SJSA1 (cell line): ENCODE data around the gene OSCP1. TPM values are rescaled to one million over a fixed set of nuclear protein-coding genes. Genes with fewer than 3 reads are reported as not detected.
A peak's percentile ranks its signal among the peaks of the same experiment; 100 is the strongest.

Experiments
- DNase-seq, 2 experiments: peaks; one replicate each; pipeline ENCODE4 v3.0.0-alpha.2; 2015 to 2020; ENCODE audit warnings: low spot score in 2 of 2, low read depth in 1 of 2
- H3K27ac ChIP-seq: fragments of 250-450 bp; sonication (Bioruptor Pico); 2 replicates; pipeline ENCODE4 v1.5.1; 2020; ENCODE audit warnings: mild to moderate bottlenecking, moderate library complexity
- H3K27me3 ChIP-seq: fragments of 250-450 bp; sonication (Bioruptor Pico); replicated peaks from 2 replicates; pipeline ENCODE4 v1.5.1; 2020; ENCODE audit warnings: mild to moderate bottlenecking, moderate library complexity
- H3K36me3 ChIP-seq: fragments of 250-450 bp; sonication (Bioruptor Pico); 2 replicates; pipeline ENCODE4 v1.5.1; 2020; ENCODE audit warnings: mild to moderate bottlenecking
- H3K4me1 ChIP-seq: fragments of 250-450 bp; sonication (Bioruptor Pico); replicated peaks from 2 replicates; pipeline ENCODE4 v1.6.1; 2021; ENCODE audit warnings: mild to moderate bottlenecking
- H3K4me3 ChIP-seq: fragments of 250-450 bp; sonication (Bioruptor Pico); 2 replicates; pipeline ENCODE4 v1.5.1; 2020; ENCODE audit warnings: mild to moderate bottlenecking
- H3K9me3 ChIP-seq: fragments of 250-450 bp; sonication (Bioruptor Pico); replicated peaks from 2 replicates; pipeline ENCODE4 v1.5.1; 2020; ENCODE audit warnings: mild to moderate bottlenecking
- total RNA-seq: library from RNA; depleted of rRNA; stranded (reverse); fragments of >200 nt; shearing (Covaris generic); gene quantifications from 2 replicates; pipeline ENCODE4 v1.2.3, GENCODE V29; 2014

OSCP1 gene
- total RNA-seq, 1 experiment from 2014 or later = 1.5 TPM

DNA sequence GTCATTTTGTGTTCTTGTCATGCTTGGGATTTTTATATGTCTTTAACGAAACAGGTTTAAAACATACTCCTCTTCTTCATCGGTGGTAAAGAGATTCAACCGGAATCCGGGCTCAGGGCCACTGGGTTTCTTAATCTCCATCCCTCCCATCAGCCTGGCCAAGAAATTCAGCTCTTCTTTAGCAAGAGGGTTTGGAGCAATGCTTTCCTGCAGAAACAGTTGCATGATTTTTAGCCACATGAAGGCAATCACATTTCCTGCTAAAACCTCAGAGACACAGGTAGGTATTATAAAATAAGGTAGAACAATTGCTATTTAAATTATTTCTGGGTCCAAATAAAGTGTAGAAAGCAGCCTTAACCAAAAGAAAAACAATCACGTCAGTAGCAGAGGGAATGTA, 29.8 kb downstream of the OSCP1 start:
- Histone ChIP-seq H3K4me1 (peaks cover 6% of the 10 kb centered on the region; the same call in 1 of the 2 replicates), H3K27me3 (no peaks in the 10 kb centered on the region), H3K36me3 (peaks cover 27% of the 10 kb centered on the region), H3K27ac (no peak overlapping the region), H3K9me3 (no peaks in the 10 kb centered on the region; the same call in 1 of the 2 replicates), H3K4me3 (no peak overlapping the region)
- no peak for DNase-seq

- no peak for DNase-seq
- no peak overlapping the region for H3K4me3 ChIP-seq
Measured at GRCh38 chr1:36419569-36419968, 30.7 kb downstream of the OSCP1 start.

DNA sequence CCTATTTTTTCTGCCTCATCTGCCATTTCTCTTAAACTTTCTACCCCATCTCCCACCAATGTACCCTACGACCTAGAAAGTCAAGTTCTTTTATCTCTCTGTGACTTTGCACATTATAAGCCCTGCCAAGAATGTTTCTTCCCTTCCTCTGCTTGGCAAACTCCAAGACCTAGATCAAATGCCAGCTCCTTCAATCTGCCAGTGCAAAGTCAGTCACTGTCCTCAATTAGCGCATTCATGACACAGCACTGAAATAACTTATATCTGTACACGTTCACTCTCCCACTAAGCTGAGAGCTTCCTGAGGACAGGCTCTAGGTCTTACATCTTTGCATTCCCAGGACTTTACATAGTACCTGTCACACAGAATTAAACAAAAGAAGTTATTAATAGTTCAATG, 31.1 kb downstream of the OSCP1 start:
- DNase-seq = no peak
- Histone ChIP-seq H3K27me3 (no peaks in the 10 kb centered on the region), H3K4me3 (no peak overlapping the region), H3K27ac (no peak overlapping the region), H3K4me1 (peaks cover 6% of the 10 kb centered on the region; the same call in 1 of the 2 replicates), H3K9me3 (no peaks in the 10 kb centered on the region; the same call in 1 of the 2 replicates), H3K36me3 (peaks cover 27% of the 10 kb centered on the region)

More at GRCh38 chr1:36419569-36419968, 30.7 kb downstream of the OSCP1 start:
- H3K27ac ChIP-seq = no peak overlapping the region
- no peaks in the 10 kb centered on the region for H3K27me3 ChIP-seq
- H3K36me3 ChIP-seq = peaks cover 27% of the 10 kb centered on the region
- H3K4me1 ChIP-seq = peaks cover 6% of the 10 kb centered on the region; the same call in 1 of the 2 replicates
- H3K9me3 ChIP-seq = no peaks in the 10 kb centered on the region; the same call in 1 of the 2 replicates

DNA sequence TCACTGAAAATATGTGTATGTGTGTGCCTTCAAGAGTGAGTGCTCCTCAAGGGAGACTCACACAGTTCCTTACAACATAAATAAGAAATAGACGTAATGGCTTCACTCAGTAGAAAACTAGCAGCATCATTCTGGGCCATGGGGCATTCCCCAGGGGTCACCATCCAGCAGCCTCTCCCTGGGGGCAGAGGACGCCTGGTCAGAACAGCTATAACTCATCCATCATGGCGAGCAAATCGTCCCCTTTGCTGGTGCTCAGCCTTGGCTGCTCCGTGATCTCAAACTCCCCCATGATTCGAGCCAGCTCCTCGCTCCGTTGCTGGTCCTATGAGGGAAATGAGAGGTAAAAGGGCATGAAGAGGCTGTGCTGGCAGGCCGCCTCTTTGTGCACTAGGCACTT, 32.3 kb downstream of the OSCP1 start:
- Histone ChIP-seq H3K4me1 (peaks cover 6% of the 10 kb centered on the region; the same call in 1 of the 2 replicates), H3K9me3 (no peaks in the 10 kb centered on the region; the same call in 1 of the 2 replicates), H3K27me3 (no peaks in the 10 kb centered on the region), H3K27ac (no peak overlapping the region), H3K4me3 (no peak overlapping the region), H3K36me3 (peaks cover 30% of the 10 kb centered on the region)
- DNase-seq = no peak

- Histone ChIP-seq H3K4me1 (peaks cover 3% of the 10 kb centered on the region; the same call in 1 of the 2 replicates), H3K27me3 (no peaks in the 10 kb centered on the region), H3K9me3 (no peaks in the 10 kb centered on the region), H3K36me3 (peaks cover 18% of the 10 kb centered on the region), H3K4me3 (no peak overlapping the region), H3K27ac (no peak overlapping the region)
- DNase-seq = no peak
Measured at GRCh38 chr1:36415661-36416326, 34.5 kb downstream of the OSCP1 start.

DNA sequence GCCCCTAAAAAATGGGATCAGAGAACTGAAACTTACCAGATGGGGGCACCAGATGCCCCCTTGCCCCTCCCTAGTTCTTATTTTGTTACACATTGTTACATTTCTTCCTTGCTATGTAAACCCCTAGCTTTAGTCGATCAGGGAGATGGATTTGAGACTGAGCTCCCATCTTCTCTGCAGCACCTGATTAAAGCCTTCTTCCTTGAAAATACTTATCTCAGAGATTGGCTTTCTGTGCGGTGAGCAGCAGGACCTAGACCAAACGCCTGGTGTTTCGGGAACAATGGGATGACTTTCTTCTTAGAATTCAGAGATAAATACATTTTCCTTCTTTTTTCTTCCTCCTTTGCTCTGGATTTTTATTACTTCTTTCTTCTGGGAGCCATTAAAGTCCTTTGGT, 35.9 kb downstream of the OSCP1 start:
- H3K4me3 ChIP-seq = no peak overlapping the region
- H3K4me1 ChIP-seq = no peaks in the 10 kb centered on the region
- H3K9me3 ChIP-seq = no peaks in the 10 kb centered on the region
- DNase-seq = no peak
- peaks cover 26% of the 10 kb centered on the region for H3K36me3 ChIP-seq
- no peak overlapping the region for H3K27ac ChIP-seq
- no peaks in the 10 kb centered on the region for H3K27me3 ChIP-seq

- H3K9me3 ChIP-seq = no peaks in the 10 kb centered on the region
- no peaks in the 10 kb centered on the region for H3K27me3 ChIP-seq
- H3K4me1 ChIP-seq = no peaks in the 10 kb centered on the region
- H3K4me3 ChIP-seq = no peak overlapping the region
- DNase-seq = no peak
- no peak overlapping the region for H3K27ac ChIP-seq
- H3K36me3 ChIP-seq = peaks cover 31% of the 10 kb centered on the region
Measured at GRCh38 chr1:36411674-36412648, 38.3 kb downstream of the OSCP1 start.

DNA sequence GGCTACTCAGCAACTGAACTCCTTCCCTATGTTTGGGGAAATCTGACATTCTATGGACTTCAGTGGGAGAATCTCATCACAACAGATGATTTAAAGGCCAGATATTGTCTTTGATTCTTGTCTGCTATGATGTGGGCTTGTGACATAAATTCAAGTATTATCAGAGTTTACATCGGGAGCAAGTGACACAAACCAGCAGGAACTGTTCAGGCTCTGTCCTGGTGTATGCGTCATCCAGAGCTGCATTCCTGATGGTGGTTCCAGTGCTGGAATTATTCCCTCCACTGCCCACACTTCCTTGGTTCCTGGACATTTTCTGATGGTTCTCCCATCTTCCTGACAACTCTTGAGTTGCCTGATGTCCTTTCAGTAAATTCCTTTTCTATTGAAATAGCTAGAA, 41.8 kb downstream of the OSCP1 start:
- DNase-seq = no peak
- Histone ChIP-seq H3K36me3 (peaks cover 26% of the 10 kb centered on the region), H3K27me3 (no peaks in the 10 kb centered on the region), H3K27ac (no peak overlapping the region), H3K4me3 (no peak overlapping the region), H3K9me3 (no peaks in the 10 kb centered on the region), H3K4me1 (no peaks in the 10 kb centered on the region)

GRCh38 chr1:36406440-36406839, 43.8 kb downstream of the OSCP1 start:
- Histone ChIP-seq H3K27ac (no peak overlapping the region), H3K4me1 (peaks cover 11% of the 10 kb centered on the region), H3K36me3 (peaks cover 20% of the 10 kb centered on the region), H3K4me3 (no peak overlapping the region), H3K9me3 (no peaks in the 10 kb centered on the region), H3K27me3 (no peaks in the 10 kb centered on the region)
- no peak for DNase-seq

- DNase-seq = no peak
- H3K4me3 ChIP-seq = no peak overlapping the region
- H3K27me3 ChIP-seq = no peaks in the 10 kb centered on the region
- H3K36me3 ChIP-seq = peaks cover 9% of the 10 kb centered on the region
- peaks cover 21% of the 10 kb centered on the region for H3K4me1 ChIP-seq
- no peak overlapping the region for H3K27ac ChIP-seq
- no peaks in the 10 kb centered on the region for H3K9me3 ChIP-seq
Measured at GRCh38 chr1:36402504-36402890, 47.8 kb downstream of the OSCP1 start.

- Histone ChIP-seq H3K4me3 (peak overlapping the region; percentile 41), H3K27me3 (no peaks in the 10 kb centered on the region)
Measured at GRCh38 chr1:36401602-36402503, 48.4 kb downstream of the OSCP1 start.

GRCh38 chr1:36400825-36401601, 49.2 kb downstream of the OSCP1 start:
- peak; percentile 94 to 98 for DNase-seq
- peak overlapping the region; percentile 70 for H3K27ac ChIP-seq

More at GRCh38 chr1:36401602-36402503, 48.4 kb downstream of the OSCP1 start:
- H3K9me3 ChIP-seq = no peaks in the 10 kb centered on the region
- peaks cover 21% of the 10 kb centered on the region for H3K4me1 ChIP-seq
- H3K27ac ChIP-seq = peak overlapping the region; percentile 70
- H3K36me3 ChIP-seq = peaks cover 6% of the 10 kb centered on the region; the same call in 1 of the 2 replicates
- no peak for DNase-seq

More at GRCh38 chr1:36400825-36401601, 49.2 kb downstream of the OSCP1 start:
- H3K4me3 ChIP-seq = peak overlapping the region; percentile 41
- no peaks in the 10 kb centered on the region for H3K9me3 ChIP-seq
- peaks cover 26% of the 10 kb centered on the region for H3K4me1 ChIP-seq
- no peaks in the 10 kb centered on the region for H3K27me3 ChIP-seq
- peaks cover 8% of the 10 kb centered on the region; the same call in 1 of the 2 replicates for H3K36me3 ChIP-seq
